ENCODE data around the gene FMN1. TPM values are rescaled to one million over a fixed set of nuclear protein-coding genes. Genes with fewer than 3 reads are reported as not detected.

FMN1 gene
- total and polyA plus RNA-seq, 10 of the 15 experiments (the other 5 are each of a cell fraction or from before 2014, with no cell fraction given) = 0.05 to 0.16 (median 0.08) TPM; not detected in 4

DNA sequence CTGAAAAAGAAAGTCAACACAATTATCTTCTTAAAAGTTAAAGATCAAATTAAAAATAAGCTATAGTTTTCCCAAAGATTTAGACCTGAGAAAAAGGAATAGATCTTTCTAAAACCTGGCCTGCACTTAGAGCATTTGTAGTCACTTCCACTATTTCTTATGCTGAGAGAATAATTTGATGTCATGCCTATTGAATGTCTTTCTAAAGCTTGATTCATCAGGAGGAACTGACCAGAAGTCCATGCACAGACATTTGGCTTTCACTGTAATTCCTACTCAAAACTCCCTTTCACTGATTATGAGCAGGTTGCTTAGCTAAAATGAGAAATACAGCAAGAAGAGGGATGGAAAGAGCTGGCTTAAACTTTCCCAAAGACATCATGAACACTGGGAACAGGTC, 472.4 kb downstream of the FMN1 start (continued):
- no peak for TF ChIP-seq NBN (IDR thresholded peaks at IDR 0.05)
- TF ChIP-seq PRDM15 (CRISPR knock-in tag; IDR thresholded peaks at IDR 0.05) = no peak
- TF ChIP-seq, protein P1, sequence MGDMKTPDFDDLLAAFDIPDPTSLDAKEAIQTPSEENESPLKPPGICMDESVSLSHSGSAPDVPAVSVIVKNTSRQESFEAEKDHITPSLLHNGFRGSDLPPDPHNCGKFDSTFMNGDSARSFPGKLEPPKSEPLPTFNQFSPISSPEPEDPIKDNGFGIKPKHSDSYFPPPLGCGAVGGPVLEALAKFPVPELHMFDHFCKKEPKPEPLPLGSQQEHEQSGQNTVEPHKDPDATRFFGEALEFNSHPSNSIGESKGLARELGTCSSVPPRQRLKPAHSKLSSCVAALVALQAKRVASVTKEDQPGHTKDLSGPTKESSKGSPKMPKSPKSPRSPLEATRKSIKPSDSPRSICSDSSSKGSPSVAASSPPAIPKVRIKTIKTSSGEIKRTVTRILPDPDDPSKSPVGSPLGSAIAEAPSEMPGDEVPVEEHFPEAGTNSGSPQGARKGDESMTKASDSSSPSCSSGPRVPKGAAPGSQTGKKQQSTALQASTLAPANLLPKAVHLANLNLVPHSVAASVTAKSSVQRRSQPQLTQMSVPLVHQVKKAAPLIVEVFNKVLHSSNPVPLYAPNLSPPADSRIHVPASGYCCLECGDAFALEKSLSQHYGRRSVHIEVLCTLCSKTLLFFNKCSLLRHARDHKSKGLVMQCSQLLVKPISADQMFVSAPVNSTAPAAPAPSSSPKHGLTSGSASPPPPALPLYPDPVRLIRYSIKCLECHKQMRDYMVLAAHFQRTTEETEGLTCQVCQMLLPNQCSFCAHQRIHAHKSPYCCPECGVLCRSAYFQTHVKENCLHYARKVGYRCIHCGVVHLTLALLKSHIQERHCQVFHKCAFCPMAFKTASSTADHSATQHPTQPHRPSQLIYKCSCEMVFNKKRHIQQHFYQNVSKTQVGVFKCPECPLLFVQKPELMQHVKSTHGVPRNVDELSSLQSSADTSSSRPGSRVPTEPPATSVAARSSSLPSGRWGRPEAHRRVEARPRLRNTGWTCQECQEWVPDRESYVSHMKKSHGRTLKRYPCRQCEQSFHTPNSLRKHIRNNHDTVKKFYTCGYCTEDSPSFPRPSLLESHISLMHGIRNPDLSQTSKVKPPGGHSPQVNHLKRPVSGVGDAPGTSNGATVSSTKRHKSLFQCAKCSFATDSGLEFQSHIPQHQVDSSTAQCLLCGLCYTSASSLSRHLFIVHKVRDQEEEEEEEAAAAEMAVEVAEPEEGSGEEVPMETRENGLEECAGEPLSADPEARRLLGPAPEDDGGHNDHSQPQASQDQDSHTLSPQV (IDR thresholded peaks at IDR 0.05) = no peak
- TF ChIP-seq, protein P2, sequence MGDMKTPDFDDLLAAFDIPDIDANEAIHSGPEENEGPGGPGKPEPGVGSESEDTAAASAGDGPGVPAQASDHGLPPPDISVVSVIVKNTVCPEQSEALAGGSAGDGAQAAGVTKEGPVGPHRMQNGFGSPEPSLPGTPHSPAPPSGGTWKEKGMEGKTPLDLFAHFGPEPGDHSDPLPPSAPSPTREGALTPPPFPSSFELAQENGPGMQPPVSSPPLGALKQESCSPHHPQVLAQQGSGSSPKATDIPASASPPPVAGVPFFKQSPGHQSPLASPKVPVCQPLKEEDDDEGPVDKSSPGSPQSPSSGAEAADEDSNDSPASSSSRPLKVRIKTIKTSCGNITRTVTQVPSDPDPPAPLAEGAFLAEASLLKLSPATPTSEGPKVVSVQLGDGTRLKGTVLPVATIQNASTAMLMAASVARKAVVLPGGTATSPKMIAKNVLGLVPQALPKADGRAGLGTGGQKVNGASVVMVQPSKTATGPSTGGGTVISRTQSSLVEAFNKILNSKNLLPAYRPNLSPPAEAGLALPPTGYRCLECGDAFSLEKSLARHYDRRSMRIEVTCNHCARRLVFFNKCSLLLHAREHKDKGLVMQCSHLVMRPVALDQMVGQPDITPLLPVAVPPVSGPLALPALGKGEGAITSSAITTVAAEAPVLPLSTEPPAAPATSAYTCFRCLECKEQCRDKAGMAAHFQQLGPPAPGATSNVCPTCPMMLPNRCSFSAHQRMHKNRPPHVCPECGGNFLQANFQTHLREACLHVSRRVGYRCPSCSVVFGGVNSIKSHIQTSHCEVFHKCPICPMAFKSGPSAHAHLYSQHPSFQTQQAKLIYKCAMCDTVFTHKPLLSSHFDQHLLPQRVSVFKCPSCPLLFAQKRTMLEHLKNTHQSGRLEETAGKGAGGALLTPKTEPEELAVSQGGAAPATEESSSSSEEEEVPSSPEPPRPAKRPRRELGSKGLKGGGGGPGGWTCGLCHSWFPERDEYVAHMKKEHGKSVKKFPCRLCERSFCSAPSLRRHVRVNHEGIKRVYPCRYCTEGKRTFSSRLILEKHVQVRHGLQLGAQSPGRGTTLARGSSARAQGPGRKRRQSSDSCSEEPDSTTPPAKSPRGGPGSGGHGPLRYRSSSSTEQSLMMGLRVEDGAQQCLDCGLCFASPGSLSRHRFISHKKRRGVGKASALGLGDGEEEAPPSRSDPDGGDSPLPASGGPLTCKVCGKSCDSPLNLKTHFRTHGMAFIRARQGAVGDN (IDR thresholded peaks at IDR 0.05) = no peak
- TF ChIP-seq, protein P3, sequence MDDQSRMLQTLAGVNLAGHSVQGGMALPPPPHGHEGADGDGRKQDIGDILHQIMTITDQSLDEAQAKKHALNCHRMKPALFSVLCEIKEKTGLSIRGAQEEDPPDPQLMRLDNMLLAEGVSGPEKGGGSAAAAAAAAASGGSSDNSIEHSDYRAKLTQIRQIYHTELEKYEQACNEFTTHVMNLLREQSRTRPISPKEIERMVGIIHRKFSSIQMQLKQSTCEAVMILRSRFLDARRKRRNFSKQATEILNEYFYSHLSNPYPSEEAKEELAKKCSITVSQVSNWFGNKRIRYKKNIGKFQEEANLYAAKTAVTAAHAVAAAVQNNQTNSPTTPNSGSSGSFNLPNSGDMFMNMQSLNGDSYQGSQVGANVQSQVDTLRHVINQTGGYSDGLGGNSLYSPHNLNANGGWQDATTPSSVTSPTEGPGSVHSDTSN (IDR thresholded peaks at IDR 0.05; ENCODE audit: insufficient replicate concordance, low read depth, low read length) = no peak

All from GM12878 (cell line).